LNCAP (cell line): ENCODE measurements around the gene MAPKAPK3.

Experiments
- CTCF ChIP-seq: fragments of 450-650 bp; IDR thresholded peaks from 2 replicates; pipeline ENCODE4 v1.5.1; 2017; ENCODE audit warnings: mild to moderate bottlenecking

MAPKAPK3 gene

GRCh38 chr3:50607271-50608091, 9.5 kb upstream of the MAPKAPK3 start:
- TF ChIP-seq CTCF: no peak

GRCh38 chr3:50608278-50608677, 8.7 kb upstream of the MAPKAPK3 start:
- TF ChIP-seq CTCF: no peak

GRCh38 chr3:50609071-50609762, 7.7 kb upstream of the MAPKAPK3 start:
- no peak for TF ChIP-seq CTCF

GRCh38 chr3:50609763-50610085, 7.2 kb upstream of the MAPKAPK3 start:
- no peak for TF ChIP-seq CTCF

- no peak for TF ChIP-seq CTCF
These were observed 6.6 kb upstream of the MAPKAPK3 start for GRCh38 chr3:50610181-50610971.

- TF ChIP-seq CTCF: no peak
These were observed 5.9 kb upstream of the MAPKAPK3 start for GRCh38 chr3:50610992-50611463.

- TF ChIP-seq CTCF: peak; percentile 30; the same call in 1 of the 2 replicates
These were observed 5.3 kb upstream of the MAPKAPK3 start, which contains the start of gene CISH for GRCh38 chr3:50611464-50612233. TSS of gene CISH (minus strand) at chr3:50611774. CDS start at chr3:50611650, 124 bp downstream.
